ENCODE results near the gene MMD. TPM values are rescaled to one million over a fixed set of nuclear protein-coding genes. Genes with fewer than 3 reads are reported as not detected.

Gene MMD
- polyA plus RNA-seq, 1 donor = 17.5 TPM

GRCh38 chr17:55347341-55347740, 74.3 kb downstream of the MMD start:
- no peak for DNase-seq

DNA sequence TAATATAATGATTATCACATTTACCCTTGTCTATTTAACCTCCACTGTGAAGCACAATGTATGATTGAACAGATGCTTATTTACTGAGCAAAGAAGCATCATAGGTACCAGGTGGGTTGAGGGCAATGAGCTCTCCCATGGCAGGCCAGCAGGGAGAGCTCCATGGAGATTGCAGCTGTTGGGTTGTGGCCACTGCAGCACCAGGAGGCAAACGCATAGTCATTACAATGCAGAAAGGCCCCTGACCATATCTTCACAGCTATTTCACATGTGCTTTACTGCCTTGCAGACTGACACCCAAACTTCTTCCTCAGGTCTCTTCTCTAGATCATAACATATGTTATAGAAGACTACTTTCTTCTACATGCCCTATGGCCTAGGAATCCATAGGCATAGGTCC, 75.0 kb downstream of the MMD start:
- DNase-seq = no peak

DNA sequence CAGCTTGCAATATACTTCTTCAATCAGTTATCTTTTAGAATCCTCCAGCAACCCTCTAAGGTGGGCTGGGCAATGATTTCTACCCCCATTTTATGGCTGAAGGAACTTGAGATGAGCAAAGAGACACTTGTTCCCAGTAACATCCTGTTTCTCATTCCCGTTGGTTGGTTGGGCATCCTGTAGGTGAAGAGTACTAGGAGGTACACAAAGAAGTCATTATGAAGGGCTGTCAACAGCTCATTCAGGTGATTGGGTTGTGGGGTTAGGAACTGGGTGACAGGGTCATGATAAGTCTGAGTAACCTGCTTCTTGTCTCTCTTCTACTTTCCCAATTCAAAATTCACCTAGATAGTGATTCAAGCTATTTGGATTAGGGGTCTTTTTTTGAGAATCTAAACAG, 76.5 kb downstream of the MMD start:
- DNase-seq = no peak

GRCh38 chr17:55344514-55344997, 77.1 kb downstream of the MMD start:
- DNase-seq = no peak

DNA sequence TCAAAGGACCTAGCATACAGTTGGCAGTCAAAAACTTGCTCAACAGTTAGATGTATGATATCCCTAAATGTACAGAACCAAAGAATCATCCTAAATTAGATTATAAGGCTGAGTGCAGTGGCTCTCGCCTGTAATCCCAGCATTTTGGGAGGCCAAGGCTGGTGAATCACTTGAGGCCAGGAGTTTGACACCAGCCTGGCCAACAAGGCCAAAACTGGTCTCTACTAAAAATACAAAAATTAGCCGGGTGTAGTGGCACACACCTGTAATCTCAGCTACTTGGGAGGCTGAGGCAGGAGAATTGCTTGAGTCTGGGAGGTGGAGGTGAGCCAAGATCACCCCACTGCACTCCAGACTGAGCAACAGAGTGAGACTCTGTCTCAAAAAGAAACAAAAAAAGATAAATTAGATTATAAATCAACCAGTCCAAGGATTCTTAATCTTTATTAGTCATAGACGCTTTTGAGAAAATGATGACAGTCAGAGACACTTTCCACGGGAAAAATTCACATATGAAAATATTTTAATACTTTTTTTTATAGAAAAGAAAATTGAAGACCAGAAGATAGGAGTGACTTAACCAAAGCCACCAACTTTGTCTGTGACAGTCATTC, 77.6 kb downstream of the MMD start:
- DNase-seq = no peak

DNA sequence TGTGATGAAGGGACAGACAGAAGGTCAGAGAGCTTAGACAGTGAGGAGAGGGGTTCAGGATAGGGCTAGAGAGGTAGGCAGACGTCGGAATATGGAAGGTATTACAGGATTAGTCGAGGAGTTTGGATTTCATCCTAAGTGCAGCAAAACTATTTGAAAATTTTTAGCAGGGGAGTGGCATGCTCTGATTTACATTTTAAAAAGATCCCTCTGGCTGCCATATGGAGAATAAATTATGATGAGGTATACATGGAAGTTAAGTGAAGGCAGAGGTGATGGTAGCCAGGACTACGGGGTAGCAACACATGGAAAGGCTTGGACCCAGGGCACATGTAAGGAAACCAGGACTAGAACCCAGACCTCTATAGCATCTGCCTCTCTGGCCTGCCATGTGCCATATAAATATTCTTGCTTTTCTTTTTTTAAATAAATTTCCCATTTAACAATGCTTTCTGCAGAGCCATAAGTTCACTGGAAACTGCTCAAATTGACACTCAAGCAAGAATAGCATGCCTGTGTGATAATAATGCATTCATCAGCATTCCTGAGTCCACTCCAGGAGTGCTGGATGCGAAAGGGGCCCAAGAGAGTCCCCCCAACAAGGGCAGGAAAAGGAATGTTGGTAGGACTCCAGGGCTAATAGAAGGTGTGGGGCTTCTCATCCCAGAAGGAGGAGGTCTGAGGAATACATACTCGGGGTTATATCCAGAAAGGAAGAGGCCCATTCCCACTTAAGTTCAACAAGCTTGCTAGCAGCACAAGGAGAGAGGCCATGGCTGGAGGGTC, 78.6 kb downstream of the MMD start:
- no peak for DNase-seq

Other genes with a start within 250 kb of the MMD start
- 8.1 TPM for gene HLF, start 156.9 kb downstream of the MMD start, polyA plus RNA-seq (ENCODE audit: insufficient read length)
- 0.09 TPM for gene SMIM36, start 89.6 kb upstream of the MMD start, polyA plus RNA-seq (ENCODE audit: insufficient read length)